AG10803 (cell line): ENCODE results near the gene CDH23.

ENCODE experiments used
- DNase-seq: peaks from one replicate; pipeline ENCODE4 v3.0.0; 2010; ENCODE audit warnings: low read depth
- H3K4me3 ChIP-seq: 2 replicates; pipeline ENCODE4 v1.5.1; 2011; ENCODE audit warnings: mild to moderate bottlenecking, low read length, control low read depth
- TF ChIP-seq, protein P1 (sequence below): conservative IDR thresholded peaks from 2 replicates; pipeline ENCODE4 v1.5.1; 2011; ENCODE audit warnings: mild to moderate bottlenecking, low read length, control low read depth, inconsistent platforms

Gene CDH23

GRCh38 chr10:71659737-71660136 is 263.0 kb downstream of the CDH23 start:
- DNase-seq, result no peak
- H3K4me3 ChIP-seq, result no peak overlapping the region
- TF ChIP-seq, protein P1, sequence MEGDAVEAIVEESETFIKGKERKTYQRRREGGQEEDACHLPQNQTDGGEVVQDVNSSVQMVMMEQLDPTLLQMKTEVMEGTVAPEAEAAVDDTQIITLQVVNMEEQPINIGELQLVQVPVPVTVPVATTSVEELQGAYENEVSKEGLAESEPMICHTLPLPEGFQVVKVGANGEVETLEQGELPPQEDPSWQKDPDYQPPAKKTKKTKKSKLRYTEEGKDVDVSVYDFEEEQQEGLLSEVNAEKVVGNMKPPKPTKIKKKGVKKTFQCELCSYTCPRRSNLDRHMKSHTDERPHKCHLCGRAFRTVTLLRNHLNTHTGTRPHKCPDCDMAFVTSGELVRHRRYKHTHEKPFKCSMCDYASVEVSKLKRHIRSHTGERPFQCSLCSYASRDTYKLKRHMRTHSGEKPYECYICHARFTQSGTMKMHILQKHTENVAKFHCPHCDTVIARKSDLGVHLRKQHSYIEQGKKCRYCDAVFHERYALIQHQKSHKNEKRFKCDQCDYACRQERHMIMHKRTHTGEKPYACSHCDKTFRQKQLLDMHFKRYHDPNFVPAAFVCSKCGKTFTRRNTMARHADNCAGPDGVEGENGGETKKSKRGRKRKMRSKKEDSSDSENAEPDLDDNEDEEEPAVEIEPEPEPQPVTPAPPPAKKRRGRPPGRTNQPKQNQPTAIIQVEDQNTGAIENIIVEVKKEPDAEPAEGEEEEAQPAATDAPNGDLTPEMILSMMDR, result no peak

GRCh38 chr10:71660313-71660712 is 263.6 kb downstream of the CDH23 start:
- no peak for DNase-seq
- TF ChIP-seq, protein P1, result no peak
- H3K4me3 ChIP-seq, result no peak overlapping the region

GRCh38 chr10:71661060-71661622 is 264.4 kb downstream of the CDH23 start:
- no peak for DNase-seq
- H3K4me3 ChIP-seq, result no peak overlapping the region
- TF ChIP-seq, protein P1, result no peak

- DNase-seq, result no peak
- no peak overlapping the region for H3K4me3 ChIP-seq
- TF ChIP-seq, protein P1, result no peak
These were observed 265.1 kb downstream of the CDH23 start for GRCh38 chr10:71661779-71662336.

- TF ChIP-seq, protein P1, result no peak
- no peak for DNase-seq
- H3K4me3 ChIP-seq, result no peak overlapping the region
These were observed 266.6 kb downstream of the CDH23 start for GRCh38 chr10:71663311-71663710.

DNA sequence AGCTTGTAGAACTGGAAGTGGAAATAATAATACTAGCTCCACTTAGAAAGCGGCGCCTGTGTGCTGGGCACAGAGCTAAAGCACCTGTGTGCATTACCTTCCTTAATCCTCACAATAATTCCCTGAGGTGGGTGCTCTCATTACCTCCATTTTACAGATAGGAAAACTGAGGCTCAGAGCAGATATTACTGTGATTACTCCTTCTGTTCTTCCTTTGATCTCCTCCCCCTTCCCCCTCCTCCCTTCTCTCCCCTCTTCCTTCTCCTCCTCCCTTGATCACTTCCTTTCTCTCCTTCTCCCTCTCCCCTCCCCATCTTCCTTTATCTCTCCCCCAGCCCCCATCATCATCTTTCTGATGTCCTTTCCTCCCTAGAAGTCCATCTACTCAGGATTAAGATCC is 267.9 kb downstream of the CDH23 start:
- DNase-seq, result no peak
- H3K4me3 ChIP-seq, result no peak overlapping the region
- TF ChIP-seq, protein P1, result no peak

GRCh38 chr10:71665456-71665855 is 268.7 kb downstream of the CDH23 start:
- TF ChIP-seq, protein P1, result no peak
- no peak overlapping the region for H3K4me3 ChIP-seq
- no peak for DNase-seq
